HL-60 (cell line): ENCODE results near the gene GRXCR2.

ENCODE experiments used
- CTCF ChIP-seq: IDR thresholded peaks from one replicate; pipeline ENCODE4 v1.5.1; 2011; ENCODE audit warnings: low read length, control low read depth, inconsistent platforms; ENCODE audit not compliant: insufficient read depth
- GABPA ChIP-seq: IDR thresholded peaks from 2 replicates; pipeline ENCODE4 v1.6.1; 2012; ENCODE audit warnings: low read depth
- POLR2AphosphoS5 ChIP-seq: IDR thresholded peaks from 2 replicates; pipeline ENCODE4 v1.6.1; 2012; ENCODE audit warnings: low read depth
- REST ChIP-seq: IDR thresholded peaks from 2 replicates; pipeline ENCODE4 v1.6.1; 2012; ENCODE audit warnings: low read depth; ENCODE audit not compliant: insufficient replicate concordance
- SPI1 ChIP-seq: IDR thresholded peaks from 2 replicates; pipeline ENCODE4 v1.6.1; 2012; ENCODE audit warnings: low read depth, mild to moderate bottlenecking, borderline replicate concordance

GRCh38 chr5:145826895-145827674, 45.7 kb downstream of the GRXCR2 start:
- TF ChIP-seq CTCF (no peak), POLR2AphosphoS5 (no peak), REST (no peak), SPI1 (no peak), GABPA (no peak)
